ENCODE measurements around the gene DPF3. TPM values are rescaled to one million over a fixed set of nuclear protein-coding genes. Genes with fewer than 3 reads are reported as not detected.
A peak's percentile ranks its signal among the peaks of the same experiment; 100 is the strongest.

The DPF3 gene
- total and polyA plus RNA-seq, 2 donors (not counting 1 experiment from before 2014, with no cell fraction given) = 7.6 to 13.7 TPM

DNA sequence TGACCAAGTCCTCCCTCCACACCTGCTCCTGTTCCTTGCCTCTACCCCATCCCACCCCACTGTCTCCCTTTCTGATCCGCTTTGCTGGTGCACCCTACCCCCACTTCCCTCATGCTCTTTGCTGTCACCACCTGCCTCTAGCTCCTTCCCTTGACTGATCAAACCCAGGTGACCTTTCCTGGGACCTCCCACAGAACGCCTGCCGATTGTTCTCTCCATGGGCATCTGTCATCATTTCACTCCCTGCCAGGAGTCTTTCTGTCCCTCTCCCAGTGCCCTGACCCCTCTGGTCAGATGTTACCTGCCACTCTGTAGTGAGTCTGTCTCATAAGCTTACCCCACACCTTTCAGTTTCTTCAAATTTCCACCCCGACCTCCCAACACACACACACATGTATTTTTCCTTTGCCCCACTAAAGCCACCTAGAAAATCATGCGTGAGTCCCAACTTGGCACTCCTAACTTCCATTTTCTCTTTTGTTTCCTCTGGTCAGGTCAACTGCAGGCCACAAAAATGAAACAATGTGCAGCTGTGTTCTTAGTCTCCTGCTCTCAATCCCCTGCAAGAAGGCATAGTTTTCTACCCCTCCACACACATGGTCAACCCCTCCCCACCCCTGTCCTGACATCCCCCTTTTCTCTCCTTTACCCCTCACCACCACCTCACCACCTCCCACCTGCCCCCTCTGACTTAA lies 229.8 kb downstream of the DPF3 start:
- H3K79me2 ChIP-seq (ENCODE audit: control insufficient read depth, insufficient read depth, low read length) = no peaks in the 10 kb centered on the region
- H3K9me3 ChIP-seq (ENCODE audit: control insufficient read depth, insufficient read depth, low read depth, low read length) = no peaks in the 10 kb centered on the region

GRCh38 chr14:72663076-72663487 lies 230.8 kb downstream of the DPF3 start:
- H3K36me3 ChIP-seq (ENCODE audit: control insufficient read depth, insufficient read depth, low read length) = peaks cover 2% of the 10 kb centered on the region
- H3K27me3 ChIP-seq (ENCODE audit: control insufficient read depth, insufficient read depth, low read length) = no peaks in the 10 kb centered on the region
- no peak overlapping the region for H3K4me3 ChIP-seq (replicated peaks in 1 of 4; ENCODE audit: control extremely low read depth in 1 of 4, insufficient read depth in 1 of 4, low read depth in 3 of 4, low read length in 4 of 4)
- no peak overlapping the region for H3K4me2 ChIP-seq (ENCODE audit: extremely low read depth, insufficient read depth, low read length)
- H3K79me2 ChIP-seq (ENCODE audit: control insufficient read depth, insufficient read depth, low read length) = no peaks in the 10 kb centered on the region
- no peak for DNase-seq (ENCODE audit: low read depth in 2 of 2)
- H3K4me1 ChIP-seq (ENCODE audit: control insufficient read depth, extremely low read depth, insufficient read depth, low read length) = peaks cover 26% of the 10 kb centered on the region
- H3K9me3 ChIP-seq (ENCODE audit: control insufficient read depth, insufficient read depth, low read depth, low read length) = no peaks in the 10 kb centered on the region
- H4K20me1 ChIP-seq (ENCODE audit: control insufficient read depth, extremely low read depth, insufficient read depth, low read length) = no peaks in the 10 kb centered on the region
- no peak overlapping the region for H2AFZ ChIP-seq (ENCODE audit: low read length)
- no peak overlapping the region for H3K27ac ChIP-seq (ENCODE audit: insufficient read depth, low read length)
- no peak for TF ChIP-seq EZH2 (IDR thresholded peaks at IDR 0.05; ENCODE audit: low read length, missing control alignments)
- TF ChIP-seq, protein P1, sequence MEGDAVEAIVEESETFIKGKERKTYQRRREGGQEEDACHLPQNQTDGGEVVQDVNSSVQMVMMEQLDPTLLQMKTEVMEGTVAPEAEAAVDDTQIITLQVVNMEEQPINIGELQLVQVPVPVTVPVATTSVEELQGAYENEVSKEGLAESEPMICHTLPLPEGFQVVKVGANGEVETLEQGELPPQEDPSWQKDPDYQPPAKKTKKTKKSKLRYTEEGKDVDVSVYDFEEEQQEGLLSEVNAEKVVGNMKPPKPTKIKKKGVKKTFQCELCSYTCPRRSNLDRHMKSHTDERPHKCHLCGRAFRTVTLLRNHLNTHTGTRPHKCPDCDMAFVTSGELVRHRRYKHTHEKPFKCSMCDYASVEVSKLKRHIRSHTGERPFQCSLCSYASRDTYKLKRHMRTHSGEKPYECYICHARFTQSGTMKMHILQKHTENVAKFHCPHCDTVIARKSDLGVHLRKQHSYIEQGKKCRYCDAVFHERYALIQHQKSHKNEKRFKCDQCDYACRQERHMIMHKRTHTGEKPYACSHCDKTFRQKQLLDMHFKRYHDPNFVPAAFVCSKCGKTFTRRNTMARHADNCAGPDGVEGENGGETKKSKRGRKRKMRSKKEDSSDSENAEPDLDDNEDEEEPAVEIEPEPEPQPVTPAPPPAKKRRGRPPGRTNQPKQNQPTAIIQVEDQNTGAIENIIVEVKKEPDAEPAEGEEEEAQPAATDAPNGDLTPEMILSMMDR (conservative IDR thresholded peaks at IDR 0.05 in 1 of 2, IDR thresholded peaks at IDR 0.05 in 1 of 2; ENCODE audit: low read depth in 1 of 2, low read length in 2 of 2) = no peak
- no peak overlapping the region for H3K9ac ChIP-seq (ENCODE audit: insufficient read depth, low read length)

More for the DNA sequence above, 229.8 kb downstream of the DPF3 start:
- Histone ChIP-seq H3K36me3 (ENCODE audit: control insufficient read depth, insufficient read depth, low read length) (peaks cover 2% of the 10 kb centered on the region), H2AFZ (ENCODE audit: low read length) (no peak overlapping the region), H3K4me3 (replicated peaks in 1 of 4; ENCODE audit: control extremely low read depth in 1 of 4, insufficient read depth in 1 of 4, low read depth in 3 of 4, low read length in 4 of 4) (no peak overlapping the region), H3K27ac (ENCODE audit: insufficient read depth, low read length) (peak overlapping the region; percentile 64), H4K20me1 (ENCODE audit: control insufficient read depth, extremely low read depth, insufficient read depth, low read length) (no peaks in the 10 kb centered on the region), H3K9ac (ENCODE audit: insufficient read depth, low read length) (no peak overlapping the region), H3K4me1 (ENCODE audit: control insufficient read depth, extremely low read depth, insufficient read depth, low read length) (peaks cover 26% of the 10 kb centered on the region), H3K4me2 (ENCODE audit: extremely low read depth, insufficient read depth, low read length) (no peak overlapping the region), H3K27me3 (ENCODE audit: control insufficient read depth, insufficient read depth, low read length) (no peaks in the 10 kb centered on the region)
- peak in 1 of 2 donors; percentile 78 for DNase-seq (ENCODE audit: low read depth in 2 of 2)
- no peak for TF ChIP-seq EZH2 (IDR thresholded peaks at IDR 0.05; ENCODE audit: low read length, missing control alignments)
- TF ChIP-seq, protein P1 (conservative IDR thresholded peaks at IDR 0.05 in 1 of 2, IDR thresholded peaks at IDR 0.05 in 1 of 2; ENCODE audit: low read depth in 1 of 2, low read length in 2 of 2) = no peak

- Histone ChIP-seq H3K4me3 (replicated peaks in 1 of 4; ENCODE audit: control extremely low read depth in 1 of 4, insufficient read depth in 1 of 4, low read depth in 3 of 4, low read length in 4 of 4) (no peak overlapping the region), H3K9me3 (ENCODE audit: control insufficient read depth, insufficient read depth, low read depth, low read length) (no peaks in the 10 kb centered on the region), H3K4me1 (ENCODE audit: control insufficient read depth, extremely low read depth, insufficient read depth, low read length) (peaks cover 26% of the 10 kb centered on the region), H3K9ac (ENCODE audit: insufficient read depth, low read length) (no peak overlapping the region), H3K27me3 (ENCODE audit: control insufficient read depth, insufficient read depth, low read length) (no peaks in the 10 kb centered on the region), H3K4me2 (ENCODE audit: extremely low read depth, insufficient read depth, low read length) (no peak overlapping the region), H3K36me3 (ENCODE audit: control insufficient read depth, insufficient read depth, low read length) (peaks cover 2% of the 10 kb centered on the region), H2AFZ (ENCODE audit: low read length) (no peak overlapping the region), H4K20me1 (ENCODE audit: control insufficient read depth, extremely low read depth, insufficient read depth, low read length) (no peaks in the 10 kb centered on the region), H3K79me2 (ENCODE audit: control insufficient read depth, insufficient read depth, low read length) (no peaks in the 10 kb centered on the region), H3K27ac (ENCODE audit: insufficient read depth, low read length) (no peak overlapping the region)
- DNase-seq (ENCODE audit: low read depth in 2 of 2) = no peak
- TF ChIP-seq, protein P1 (conservative IDR thresholded peaks at IDR 0.05 in 1 of 2, IDR thresholded peaks at IDR 0.05 in 1 of 2; ENCODE audit: low read depth in 1 of 2, low read length in 2 of 2) = no peak
- TF ChIP-seq EZH2 (IDR thresholded peaks at IDR 0.05; ENCODE audit: low read length, missing control alignments) = no peak
Measured at GRCh38 chr14:72662214-72662613, 231.7 kb downstream of the DPF3 start.

Data from fibroblast of lung (primary cell).